CD1c-positive myeloid dendritic cell (primary cell): ENCODE results near the gene OR4D1.

Source experiments
- DNase-seq: peaks from one replicate; pipeline ENCODE4 v3.0.0-alpha.2; 2016; ENCODE audit errors: extremely low spot score

OR4D1 gene

DNA sequence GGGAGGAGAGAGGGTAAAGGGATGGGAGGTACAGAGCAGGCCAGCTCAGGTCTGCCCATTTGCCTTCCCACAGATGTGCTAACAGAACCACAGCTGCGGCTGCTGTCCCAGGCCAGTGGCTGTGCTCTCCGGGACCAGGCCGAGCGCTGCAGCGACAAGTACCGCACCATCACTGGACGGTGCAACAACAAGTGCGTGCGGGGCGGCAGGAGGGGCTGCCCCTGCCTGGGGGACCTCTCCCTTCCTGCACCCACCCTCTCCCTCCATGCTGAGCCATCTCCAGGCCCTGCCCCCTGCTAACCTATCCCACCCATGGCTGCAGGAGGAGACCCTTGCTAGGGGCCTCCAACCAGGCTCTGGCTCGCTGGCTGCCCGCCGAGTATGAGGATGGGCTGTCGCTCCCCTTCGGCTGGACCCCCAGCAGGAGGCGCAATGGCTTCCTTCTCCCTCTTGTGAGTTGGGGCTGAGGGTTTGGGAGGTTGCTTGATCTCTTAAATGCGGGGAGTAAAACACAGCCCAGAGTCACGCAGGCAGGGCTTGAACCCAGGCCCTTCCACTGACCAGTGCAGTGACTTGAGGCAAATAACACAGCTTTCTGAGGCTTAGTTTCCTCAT, 45.6 kb downstream of the OR4D1 start:
- no peak for DNase-seq

DNA sequence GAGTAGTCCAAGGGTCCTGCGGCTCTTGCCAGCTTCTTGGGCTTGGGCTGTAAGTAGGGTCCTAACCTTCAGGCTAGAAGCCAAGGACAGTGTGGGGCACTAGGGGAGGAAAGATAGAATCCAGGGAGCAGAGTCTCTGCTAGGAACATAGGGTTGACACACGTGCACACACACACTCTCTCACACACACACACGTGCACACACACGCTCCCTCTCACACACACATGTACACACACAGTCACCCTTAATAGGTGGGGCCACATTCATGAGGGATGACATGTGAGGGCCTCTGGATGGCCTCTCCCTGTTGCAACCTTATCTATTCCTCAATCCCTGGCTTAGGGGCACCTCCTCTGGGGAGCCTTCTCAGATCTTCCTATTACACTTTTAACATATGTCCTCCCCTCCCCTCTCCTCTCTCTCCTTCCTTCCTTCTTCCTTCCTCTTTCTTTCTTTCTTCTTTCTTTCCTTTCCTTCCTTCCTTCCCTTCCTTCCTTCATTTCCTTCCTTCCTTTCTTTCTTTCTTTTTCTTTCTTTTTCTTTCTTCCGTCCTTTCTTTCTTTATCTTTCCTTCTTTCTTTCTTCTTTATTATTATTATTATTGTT, 47.4 kb downstream of the OR4D1 start:
- DNase-seq = no peak

DNA sequence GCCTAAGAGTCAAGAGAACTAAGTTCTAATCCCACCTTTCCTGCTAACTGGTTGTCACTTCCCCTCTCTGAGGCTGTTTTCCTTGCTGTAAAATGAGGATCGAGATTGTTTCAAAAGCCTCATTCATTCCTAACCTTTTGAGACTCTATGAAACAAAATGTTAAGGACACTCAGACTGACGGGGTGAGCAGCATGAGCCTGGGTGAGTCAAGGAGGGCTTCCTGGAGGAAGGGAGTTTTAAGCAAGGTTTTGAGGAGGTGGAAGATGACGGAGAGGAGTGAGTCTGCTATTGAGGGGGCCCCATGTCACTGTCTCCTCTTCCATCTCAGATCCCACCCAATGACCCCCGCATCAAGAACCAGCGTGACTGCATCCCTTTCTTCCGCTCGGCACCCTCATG, 48.4 kb downstream of the OR4D1 start:
- no peak for DNase-seq

DNA sequence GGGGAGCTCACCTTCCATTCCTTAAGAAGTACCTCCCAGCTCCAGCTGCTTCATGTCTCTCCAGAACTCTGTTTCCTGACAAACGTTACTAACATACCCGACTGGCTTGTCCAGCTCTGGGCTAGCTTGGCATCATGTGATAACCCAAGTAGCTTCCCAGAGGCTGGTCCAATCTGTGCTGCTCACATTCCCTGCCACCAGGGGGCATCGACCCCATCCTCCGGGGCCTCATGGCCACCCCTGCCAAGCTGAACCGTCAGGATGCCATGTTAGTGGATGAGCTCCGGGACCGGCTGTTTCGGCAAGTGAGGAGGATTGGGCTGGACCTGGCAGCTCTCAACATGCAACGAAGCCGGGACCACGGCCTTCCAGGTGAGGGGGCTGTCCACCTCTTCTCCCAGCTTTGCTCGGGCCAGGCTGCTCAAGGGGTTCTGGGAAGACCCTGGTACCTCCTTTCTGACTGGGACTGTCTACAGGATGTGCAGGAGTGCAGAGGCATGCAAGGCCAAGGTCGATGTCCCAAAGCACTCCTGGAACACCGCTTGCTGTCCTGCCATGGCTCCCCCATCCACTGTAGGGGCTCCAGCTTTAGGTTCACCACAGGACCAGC, 51.9 kb downstream of the OR4D1 start:
- DNase-seq = peak; percentile 76

DNA sequence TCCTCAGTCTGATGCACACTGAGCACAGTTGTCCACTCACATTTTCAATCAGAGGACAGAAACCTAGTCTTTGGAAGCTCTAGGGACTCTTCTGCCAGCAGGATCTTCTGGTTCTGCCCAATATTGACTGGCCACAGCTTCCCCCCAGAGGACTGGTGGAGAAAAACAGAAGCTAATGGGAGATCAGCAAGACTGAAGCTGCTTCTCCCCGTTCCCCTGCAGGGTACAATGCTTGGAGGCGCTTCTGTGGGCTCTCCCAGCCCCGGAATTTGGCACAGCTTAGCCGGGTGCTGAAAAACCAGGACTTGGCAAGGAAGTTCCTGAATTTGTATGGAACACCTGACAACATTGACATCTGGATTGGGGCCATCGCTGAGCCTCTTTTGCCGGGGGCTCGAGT, 54.7 kb downstream of the OR4D1 start:
- no peak for DNase-seq

DNA sequence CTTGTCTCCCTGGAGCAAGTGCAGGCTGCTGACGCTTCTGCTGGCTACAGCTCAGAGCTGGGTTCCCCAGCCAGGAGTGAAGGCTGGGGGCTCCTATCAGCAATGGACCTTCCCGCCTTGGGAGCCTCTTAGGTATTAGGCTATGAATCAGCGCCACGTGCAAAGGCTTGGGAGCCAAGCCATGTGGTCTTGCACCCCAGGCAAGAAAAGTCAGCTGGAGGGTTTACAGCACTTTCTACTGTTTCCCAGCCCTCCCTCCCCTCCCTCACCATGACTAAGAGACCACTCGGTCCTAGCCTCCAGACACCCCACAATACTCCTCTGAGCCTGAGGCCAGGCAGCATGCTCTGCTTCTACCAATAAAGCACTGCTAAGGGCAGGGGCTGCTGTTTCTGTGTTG, 56.6 kb downstream of the OR4D1 start:
- no peak for DNase-seq

DNA sequence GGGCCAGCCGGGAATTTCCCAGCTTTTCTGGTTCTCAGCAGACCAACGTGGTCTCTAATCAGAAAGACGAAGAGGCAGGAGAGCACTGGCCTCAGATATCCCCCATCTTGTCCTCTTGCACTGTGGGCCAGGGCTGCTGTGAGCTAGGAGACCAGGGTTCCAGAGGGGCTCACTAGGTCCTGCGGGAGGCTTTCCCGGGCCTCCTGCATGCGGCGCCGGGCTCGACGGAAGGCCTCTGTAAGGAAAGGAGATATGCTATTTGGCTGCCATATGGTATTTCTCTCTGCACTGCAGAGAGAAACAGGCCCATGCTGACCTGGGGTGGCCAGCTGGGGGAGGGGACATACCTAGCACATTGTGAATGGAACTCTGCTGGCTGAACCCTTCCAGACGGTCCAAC, 57.8 kb downstream of the OR4D1 start:
- no peak for DNase-seq

DNA sequence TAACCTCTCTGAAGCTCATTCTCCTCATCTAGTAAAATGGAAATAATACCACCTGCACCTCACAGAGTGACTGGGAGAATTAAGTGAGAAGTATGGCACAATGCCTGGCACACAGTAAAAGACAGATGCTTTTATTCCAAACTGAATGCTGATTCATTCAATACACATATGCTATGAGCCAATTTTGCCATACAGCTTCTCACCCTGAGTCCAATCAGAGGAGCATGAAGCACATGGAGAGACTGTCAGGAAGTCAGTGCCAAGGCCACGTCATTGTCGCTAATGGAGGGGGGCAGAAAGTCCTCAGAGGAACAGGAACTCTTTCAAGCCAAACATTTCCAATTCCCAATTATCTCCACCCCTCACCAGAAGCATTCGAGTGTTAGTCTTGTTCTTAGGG, 59.3 kb downstream of the OR4D1 start:
- no peak for DNase-seq

DNA sequence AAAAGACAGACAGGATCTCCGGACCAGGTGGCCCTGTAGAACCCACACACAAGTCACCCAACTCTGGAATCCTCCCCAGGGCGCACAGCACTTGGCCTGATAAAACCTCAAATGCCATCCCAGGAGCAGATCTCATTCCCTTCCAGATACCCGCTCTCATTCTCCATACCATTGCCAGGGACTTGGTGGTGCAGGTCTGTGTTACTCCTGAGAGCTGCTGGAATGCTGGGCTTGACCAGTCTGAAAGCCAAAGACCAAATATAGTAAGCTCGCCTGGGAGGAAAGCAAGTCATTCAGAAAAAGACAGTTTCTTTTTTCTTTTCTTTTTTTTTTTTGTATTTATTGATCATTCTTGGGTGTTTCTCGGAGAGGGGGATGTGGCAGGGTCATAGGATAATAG, 60.2 kb downstream of the OR4D1 start:
- no peak for DNase-seq
